Measurements from ENCODE around the gene SLC9A2.

SLC9A2 gene

DNA sequence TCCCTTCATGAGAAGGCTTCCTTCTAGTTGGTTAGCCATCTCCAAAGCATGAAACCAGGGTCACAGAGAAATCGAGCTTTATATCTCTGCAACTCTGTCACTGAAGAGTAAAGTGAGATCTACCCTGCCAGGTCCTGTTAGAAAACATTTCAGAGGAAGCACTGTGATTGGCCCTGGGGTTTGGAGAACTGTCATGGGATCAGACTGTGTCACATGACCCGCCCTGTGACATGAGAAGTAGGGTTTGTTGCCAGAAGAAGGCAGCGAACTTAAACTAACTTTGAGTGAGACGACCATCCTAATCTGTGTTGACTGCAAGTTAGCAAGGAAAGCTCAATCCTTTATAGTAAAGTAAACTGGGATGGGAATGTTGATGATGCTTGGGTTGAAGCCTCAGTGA, 55.5 kb downstream of the SLC9A2 start:
- no peak for DNase-seq (ENCODE audit: low read depth)

DNA sequence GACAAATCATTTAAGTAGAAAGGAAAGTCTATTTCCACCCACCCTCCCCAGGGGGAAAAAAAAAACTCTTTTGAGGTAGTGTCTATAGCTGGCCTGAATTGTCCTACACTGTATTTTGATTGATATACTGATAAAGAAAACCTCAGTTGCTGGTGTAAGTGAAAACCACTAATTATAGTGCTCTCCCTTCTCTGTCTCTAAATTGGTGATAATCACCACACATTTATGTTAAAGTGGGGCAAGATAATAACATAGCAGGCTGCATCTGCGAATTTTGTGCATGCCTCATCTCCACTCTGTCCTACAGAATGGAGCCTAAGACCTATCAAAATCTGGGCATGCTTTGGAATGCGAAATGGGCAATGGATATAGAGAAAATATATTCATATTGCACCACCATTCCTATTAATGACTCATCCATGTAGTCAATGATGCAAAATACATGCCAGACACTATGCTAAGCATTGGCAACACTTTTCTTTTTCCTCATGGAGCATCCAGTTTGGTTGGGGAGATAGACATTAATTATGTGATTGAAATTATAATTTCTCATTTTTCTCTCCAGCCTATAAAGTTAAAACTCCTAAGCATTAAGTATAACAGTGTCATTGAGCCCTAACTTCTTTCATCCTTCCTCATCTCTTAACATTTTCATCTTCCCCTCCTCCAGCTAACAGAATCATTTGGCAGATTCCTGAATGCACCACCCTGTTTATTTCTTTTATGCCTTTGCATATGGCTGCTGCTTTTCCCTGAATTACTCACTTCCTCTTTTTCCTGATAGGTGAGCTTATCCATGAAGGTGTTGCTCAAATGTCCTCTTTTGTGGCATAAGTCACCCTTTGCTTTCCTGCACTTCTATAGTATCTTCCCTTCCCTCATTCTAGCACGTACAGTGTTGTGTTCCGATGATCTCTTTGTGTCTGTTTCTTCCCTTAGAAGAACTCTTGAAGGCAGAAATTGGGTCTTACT, 58.2 kb downstream of the SLC9A2 start:
- no peak for DNase-seq (ENCODE audit: low read depth)

DNA sequence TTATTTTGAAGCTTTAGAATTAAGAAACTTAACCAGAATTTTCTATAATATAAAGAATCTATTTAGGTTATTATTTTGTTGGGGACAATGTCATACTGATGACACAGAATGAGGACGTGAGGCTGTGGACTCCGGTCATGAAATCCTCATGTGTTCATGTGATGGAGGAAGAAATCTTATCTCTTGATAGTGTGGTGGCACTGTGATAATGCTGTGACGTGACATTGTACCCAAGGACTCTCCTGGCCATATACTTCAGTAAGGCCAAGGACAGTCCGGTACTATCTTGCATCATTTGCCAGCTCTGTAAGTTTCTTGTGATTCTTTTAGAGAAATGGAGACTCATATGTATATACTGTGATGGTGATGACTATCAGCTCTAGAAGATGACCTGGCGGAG, 59.1 kb downstream of the SLC9A2 start:
- no peak for DNase-seq (ENCODE audit: low read depth)

GRCh38 chr2:102686479-102687439, 67.4 kb downstream of the SLC9A2 start:
- DNase-seq (ENCODE audit: low read depth), result no peak

DNA sequence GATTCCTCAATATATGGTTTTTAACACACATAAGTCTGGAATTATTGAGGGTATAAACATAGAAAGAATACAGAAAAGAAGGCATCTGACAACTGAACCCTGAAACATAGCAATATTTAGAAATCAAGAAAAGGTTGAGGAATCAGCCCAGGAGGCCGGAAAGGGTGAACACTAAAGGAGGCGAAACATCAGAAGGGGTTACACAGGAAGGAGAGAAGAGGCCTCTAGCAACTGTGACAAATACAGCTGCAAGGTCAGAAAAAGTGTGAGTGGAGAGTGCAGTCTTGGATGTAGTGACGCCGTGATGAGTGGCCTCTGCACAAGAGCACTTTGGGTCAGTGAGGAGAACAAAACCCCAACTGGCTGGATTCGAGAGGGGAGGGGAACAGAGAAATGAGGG, 70.7 kb downstream of the SLC9A2 start:
- no peak for DNase-seq (ENCODE audit: low read depth)

DNA sequence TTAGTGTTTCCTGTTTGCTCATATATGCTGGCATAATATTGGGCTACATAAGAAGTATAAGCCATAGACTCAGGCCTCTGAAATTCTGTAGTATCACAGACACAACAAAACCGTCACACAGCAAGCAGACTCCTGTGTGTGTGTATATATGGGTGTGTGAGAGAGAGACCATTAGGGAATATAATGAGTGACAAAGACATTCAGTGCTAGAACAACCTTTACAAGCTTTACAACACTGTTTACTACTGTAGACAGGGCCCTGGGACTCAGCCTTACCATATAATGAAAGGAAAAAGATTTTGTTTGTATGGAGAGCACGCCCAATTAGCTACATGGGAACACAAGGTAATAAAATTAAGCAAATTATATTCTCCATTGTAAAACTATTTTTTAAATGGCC, 77.1 kb downstream of the SLC9A2 start:
- no peak for DNase-seq (ENCODE audit: low read depth)

- no peak for DNase-seq (ENCODE audit: low read depth)
Observed at GRCh38 chr2:102698369-102699111, 79.2 kb downstream of the SLC9A2 start.

- no peak for DNase-seq (ENCODE audit: low read depth)
Observed at GRCh38 chr2:102703305-102703704, 84.0 kb downstream of the SLC9A2 start.

DNA sequence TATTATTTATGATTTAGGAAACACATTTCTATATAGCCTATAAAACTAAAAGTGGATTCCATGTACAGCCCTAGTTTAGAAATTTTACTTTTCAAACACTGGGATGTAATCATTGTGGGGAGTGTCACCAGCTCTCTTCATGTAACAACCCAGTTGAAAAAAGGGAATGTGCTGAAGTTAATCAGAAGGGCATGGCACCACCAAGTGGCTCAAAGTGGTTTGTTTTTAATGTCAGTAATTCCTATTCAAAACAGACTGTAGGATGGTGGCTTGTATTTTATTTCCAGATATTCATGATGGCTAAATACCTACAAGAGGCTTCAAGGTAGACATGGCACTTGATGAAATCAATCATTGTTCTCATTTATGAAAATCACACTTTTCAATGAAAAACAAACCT, 84.4 kb downstream of the SLC9A2 start:
- no peak for DNase-seq (ENCODE audit: low read depth)

- DNase-seq (ENCODE audit: low read depth), result no peak
Observed at GRCh38 chr2:102704531-102704930, 85.2 kb downstream of the SLC9A2 start.

DNA sequence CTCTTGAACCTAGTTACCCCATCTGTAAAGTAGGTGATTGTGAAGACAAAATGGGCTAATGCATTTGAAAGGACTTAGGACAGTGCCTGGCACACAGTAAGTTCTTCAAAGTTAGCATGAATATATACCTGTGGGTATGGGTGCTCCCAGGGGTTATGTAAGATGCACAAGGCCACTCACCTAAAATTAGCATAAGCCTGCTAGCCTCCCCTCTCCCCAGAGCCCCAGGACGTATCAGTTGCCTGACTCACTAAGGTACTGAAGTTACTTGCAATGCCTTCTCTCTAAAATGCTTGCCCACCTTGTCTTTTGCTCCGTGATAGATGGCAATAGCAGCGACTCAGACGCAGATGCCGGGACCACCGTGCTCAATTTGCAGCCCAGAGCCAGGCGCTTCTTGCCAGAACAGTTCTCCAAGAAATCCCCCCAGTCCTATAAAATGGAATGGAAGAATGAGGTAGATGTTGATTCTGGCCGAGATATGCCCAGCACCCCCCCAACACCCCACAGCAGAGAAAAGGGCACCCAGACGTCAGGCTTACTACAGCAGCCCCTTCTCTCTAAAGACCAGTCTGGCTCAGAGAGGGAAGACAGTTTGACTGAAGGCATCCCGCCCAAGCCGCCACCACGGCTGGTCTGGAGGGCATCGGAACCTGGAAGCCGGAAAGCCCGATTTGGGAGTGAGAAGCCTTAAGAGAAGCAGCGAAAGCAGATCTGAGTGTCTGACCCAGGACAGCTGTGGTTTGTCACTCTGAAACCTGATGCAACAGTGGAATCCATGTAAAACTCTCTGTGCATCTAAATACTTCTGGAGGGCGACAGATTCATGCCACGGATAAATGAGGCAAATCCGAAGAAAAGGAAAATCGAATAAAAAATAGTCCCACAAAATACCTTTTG, 88.7 kb downstream of the SLC9A2 start:
- DNase-seq (ENCODE audit: low read depth), result no peak

GRCh38 chr2:102708847-102709559, 89.7 kb downstream of the SLC9A2 start:
- no peak for DNase-seq (ENCODE audit: low read depth)

- DNase-seq (ENCODE audit: low read depth), result no peak
Observed at GRCh38 chr2:102717308-102718018, 98.1 kb downstream of the SLC9A2 start.

- DNase-seq (ENCODE audit: low read depth), result no peak
Observed at GRCh38 chr2:102718387-102719316, 99.3 kb downstream of the SLC9A2 start.

- DNase-seq (ENCODE audit: low read depth), result no peak
Observed at GRCh38 chr2:102724016-102724490, 104.7 kb downstream of the SLC9A2 start.

GRCh38 chr2:102724553-102724952, 105.2 kb downstream of the SLC9A2 start:
- no peak for DNase-seq (ENCODE audit: low read depth)

DNA sequence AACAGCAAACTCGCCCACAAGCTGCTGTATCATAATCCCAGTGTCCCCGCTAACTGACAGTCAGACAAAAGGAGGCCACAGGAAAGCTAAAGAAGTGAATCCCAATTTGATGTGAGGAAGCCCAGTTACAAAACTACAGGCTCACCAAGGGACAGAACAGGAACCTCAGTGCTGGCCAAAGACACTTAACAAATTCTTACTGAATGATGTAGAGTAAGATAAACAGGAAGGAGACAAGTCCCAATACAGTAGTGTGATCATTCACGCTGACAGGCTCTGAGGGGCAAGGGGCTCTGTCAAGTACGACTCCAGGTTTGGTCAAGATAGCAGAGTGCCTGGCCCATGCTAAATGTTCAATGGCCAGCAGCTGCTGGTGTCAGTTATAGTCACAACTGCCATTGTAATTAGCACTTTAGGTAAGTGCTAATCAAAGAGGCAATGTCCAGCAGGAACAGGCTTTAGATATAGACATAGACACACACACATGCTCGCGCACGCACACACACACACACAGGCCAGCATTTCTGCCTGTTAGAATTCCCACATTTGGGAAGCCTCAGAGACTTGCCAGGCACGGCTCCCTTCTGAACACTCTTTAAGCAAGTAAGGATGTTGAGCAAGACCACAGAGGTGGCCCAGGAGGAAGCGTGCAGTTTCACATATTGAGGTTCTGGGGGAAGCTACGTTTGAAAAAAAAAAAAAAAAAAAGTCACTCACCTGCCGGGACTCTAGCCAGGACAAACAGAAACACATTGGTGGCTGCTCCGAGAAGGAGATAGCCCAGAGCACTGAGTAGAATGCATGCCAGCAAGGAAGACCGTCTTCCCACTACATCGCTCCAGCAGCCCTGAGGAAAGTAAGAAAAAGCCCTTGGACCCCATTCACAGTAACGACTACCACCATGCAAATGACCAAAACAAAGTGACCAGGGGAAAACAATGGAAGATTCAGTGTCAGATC, 107.1 kb downstream of the SLC9A2 start:
- DNase-seq (ENCODE audit: low read depth), result no peak
